MM.1S (cell line): Measurements from ENCODE around the gene NHLRC1.

ENCODE experiments used
- CTCF ChIP-seq: fragments of 300-600 bp; sonication (generic); IDR thresholded peaks from 2 replicates; pipeline ENCODE4 v1.5.1; 2016; ENCODE audit warnings: antibody characterized with exemption, low read length, mixed read lengths
- EZH2 ChIP-seq: fragments of 300-600 bp; sonication (generic); optimal IDR thresholded peaks from 2 replicates; pipeline ENCODE3; 2017; ENCODE audit warnings: low read depth, mild to moderate bottlenecking, antibody characterized with exemption, low read length, mixed read lengths

- TF ChIP-seq CTCF, result no peak
- TF ChIP-seq EZH2, result no peak
Observed at GRCh38 chr6:18090349-18090786, 32.1 kb downstream of the NHLRC1 start.
